Embryonic facial prominence (tissue), 1 donor: ENCODE results near the gene MRPS2.
"Not testable (repeated sequence)": the region's sequence is repeated elsewhere in the genome, so short reads cannot be mapped to it uniquely, and the experiment has no call there.

Experiments used
- DNase-seq: peaks from one replicate; pipeline ENCODE4 v3.0.0-alpha.2; 2016; ENCODE audit errors: extremely low spot score

The MRPS2 gene

GRCh38 chr9:135499326-135500070, 984 bp upstream of the MRPS2 start:
- peak; percentile 71 for DNase-seq

GRCh38 chr9:135500071-135500524, 384 bp upstream of the MRPS2 start:
- no peak for DNase-seq

GRCh38 chr9:135501261-135502167, 1.0 kb downstream of the MRPS2 start:
- DNase-seq, result no peak

- DNase-seq, result no peak
Observed at GRCh38 chr9:135502168-135502872, 1.8 kb downstream of the MRPS2 start.

- no peak for DNase-seq
Observed at GRCh38 chr9:135502873-135503321, 2.4 kb downstream of the MRPS2 start.

- no peak for DNase-seq
Observed at GRCh38 chr9:135503371-135504261, 3.1 kb downstream of the MRPS2 start.

GRCh38 chr9:135504262-135505243, 4.1 kb downstream of the MRPS2 start:
- DNase-seq, result no peak

GRCh38 chr9:135505406-135506187, 5.1 kb downstream of the MRPS2 start:
- DNase-seq, result no peak

- DNase-seq, result no peak
Observed at GRCh38 chr9:135506327-135507103, 6.0 kb downstream of the MRPS2 start.

- no peak for DNase-seq
Observed at GRCh38 chr9:135507104-135508035, 6.9 kb downstream of the MRPS2 start.

GRCh38 chr9:135508211-135508820, 7.8 kb downstream of the MRPS2 start:
- DNase-seq, result no peak

- DNase-seq, result no peak
Observed at GRCh38 chr9:135509458-135509857, 9.0 kb downstream of the MRPS2 start.

GRCh38 chr9:135512241-135512603, 11.7 kb downstream of the MRPS2 start:
- DNase-seq, result no peak

- DNase-seq, result no peak
Observed at GRCh38 chr9:135512904-135513303, 12.4 kb downstream of the MRPS2 start.

GRCh38 chr9:135513351-135513846, 12.9 kb downstream of the MRPS2 start:
- DNase-seq, result no peak

- not testable (repeated sequence) for DNase-seq
Observed at GRCh38 chr9:135513906-135514305, 13.4 kb downstream of the MRPS2 start.
